Prostate gland (tissue), 1 donor: Measurements from ENCODE around the gene EXOSC2.

Experiments
- POLR2A ChIP-seq: fragments of 450-650 bp; IDR thresholded peaks from one replicate; pipeline ENCODE4 v1.6.1; 2016; ENCODE audit warnings: antibody characterized with exemption, mild to moderate bottlenecking
- POLR2AphosphoS5 ChIP-seq: sonication (generic); formaldehyde crosslinking; IDR thresholded peaks from one replicate; pipeline ENCODE4 v1.6.1; 2017; ENCODE audit warnings: antibody characterized with exemption

DNA sequence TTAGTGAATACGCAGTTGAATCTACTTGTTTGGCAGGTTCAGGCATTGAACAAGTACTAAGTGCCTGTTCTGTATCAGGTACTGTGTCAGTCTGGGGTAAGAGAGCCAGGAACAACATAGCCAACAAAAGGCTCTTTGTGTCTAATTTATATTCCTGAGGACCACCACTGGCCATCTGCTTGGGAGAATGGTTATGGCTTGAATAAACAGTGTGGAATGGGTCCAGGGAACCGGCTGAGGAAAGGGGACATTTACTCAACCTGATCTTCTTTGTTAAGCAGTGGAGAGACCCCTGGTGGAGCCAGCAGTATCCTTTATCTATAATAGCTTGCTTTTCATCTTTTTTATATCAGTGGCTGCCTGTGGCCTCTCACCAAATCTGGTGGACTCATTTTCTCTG, 38.6 kb downstream of the EXOSC2 start:
- TF ChIP-seq POLR2AphosphoS5 = no peak
- TF ChIP-seq POLR2A = no peak
